ENCODE data around the gene PYDC1. TPM values are rescaled to one million over a fixed set of nuclear protein-coding genes. Genes with fewer than 3 reads are reported as not detected.

Gene PYDC1
- total and polyA plus RNA-seq, 2 donors (not counting 3 experiments of a cell fraction or from before 2014, with no cell fraction given), result not detected

DNA sequence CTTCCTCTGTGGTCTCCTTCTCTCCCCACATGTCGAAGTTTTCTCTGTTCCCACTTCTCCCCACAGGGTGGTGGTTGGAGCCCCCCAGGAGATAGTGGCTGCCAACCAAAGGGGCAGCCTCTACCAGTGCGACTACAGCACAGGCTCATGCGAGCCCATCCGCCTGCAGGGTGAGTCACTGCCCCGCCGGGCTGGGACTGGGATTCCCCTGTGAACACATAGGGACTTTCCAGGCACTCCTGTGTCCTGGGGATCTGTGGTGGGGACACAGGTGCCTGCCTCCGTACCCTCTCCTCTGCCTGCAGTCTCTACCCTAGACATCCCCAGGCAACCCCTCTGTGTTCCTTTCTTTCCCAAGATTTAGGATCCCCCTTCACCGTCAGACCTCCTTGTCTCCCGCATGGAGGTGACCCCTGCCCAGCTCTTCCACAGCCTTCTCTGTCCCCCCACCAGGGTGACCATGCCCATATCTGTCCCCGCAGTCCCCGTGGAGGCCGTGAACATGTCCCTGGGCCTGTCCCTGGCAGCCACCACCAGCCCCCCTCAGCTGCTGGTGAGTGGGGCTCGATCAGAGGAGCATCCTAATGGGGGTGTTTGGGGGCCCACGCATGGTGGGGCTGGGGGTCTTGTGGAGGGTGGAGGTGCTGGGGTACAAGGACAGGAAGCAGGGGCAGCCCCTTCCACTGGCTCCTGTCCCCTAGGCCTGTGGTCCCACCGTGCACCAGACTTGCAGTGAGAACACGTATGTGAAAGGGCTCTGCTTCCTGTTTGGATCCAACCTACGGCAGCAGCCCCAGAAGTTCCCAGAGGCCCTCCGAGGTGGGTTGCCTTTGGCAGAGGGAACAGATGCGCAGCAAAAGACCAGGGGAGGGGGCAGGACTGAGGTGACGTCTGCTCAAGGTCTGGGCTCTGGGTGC is 48.7 kb upstream of the PYDC1 start:
- ChIA-PET CTCF (no interaction called here), POLR2A (no interaction called here)
- H4K20me1 ChIP-seq (replicated peaks; ENCODE audit: control insufficient read depth, extremely low read depth, insufficient read depth, low read length), result no peaks in the 10 kb centered on the region
- H3K9ac ChIP-seq (replicated peaks; ENCODE audit: extremely low read depth, insufficient read depth, low read length), result no peak overlapping the region
- dilution Hi-C loops (cut with MboI; ENCODE audit: extremely low pct_ligation_motif_present, low sequenced_read_pairs) (no loop called here), intact Hi-C loops (cut with micrococcal nuclease) (no loop called here)
- no TSS peak for BruUV-seq (replicated peaks)
- no peaks in the 10 kb centered on the region for H3K27me3 ChIP-seq (ENCODE audit: control insufficient read depth in 2 of 2, insufficient read depth in 2 of 2, low read length in 2 of 2)
- no peaks in the 10 kb centered on the region for H3K79me2 ChIP-seq (ENCODE audit: control insufficient read depth, insufficient read depth, low read length)
- no peak overlapping the region for H3K4me2 ChIP-seq (ENCODE audit: insufficient read depth, low read length)
- no peak overlapping the region for H3K27ac ChIP-seq (ENCODE audit: insufficient read depth, low read depth, low read length)
- H3K9me3 ChIP-seq (replicated peaks; ENCODE audit: control insufficient read depth, insufficient read depth, low read length), result no peaks in the 10 kb centered on the region
- H3K36me3 ChIP-seq (ENCODE audit: control insufficient read depth in 2 of 2, extremely low read depth in 1 of 2, insufficient read depth in 2 of 2, low read length in 2 of 2), result no peaks in the 10 kb centered on the region
- H3K4me3 ChIP-seq (replicated peaks in 1 of 3; ENCODE audit: insufficient read depth in 1 of 3, low read depth in 1 of 3, low read length in 3 of 3), result no peak overlapping the region
- no peak for TF ChIP-seq MAX (IDR thresholded peaks at IDR 0.05; ENCODE audit: insufficient read depth, insufficient read length)
- TF ChIP-seq MYC (IDR thresholded peaks at IDR 0.05; ENCODE audit: low read depth, low read length), result no peak
- no peak for TF ChIP-seq EZH2 (IDR thresholded peaks at IDR 0.05; ENCODE audit: borderline replicate concordance, low read depth, low read length, severe bottlenecking)
- TF ChIP-seq JUN (IDR thresholded peaks at IDR 0.05; ENCODE audit: borderline replicate concordance, insufficient read depth, insufficient read length, low read depth), result no peak
- no peak for TF ChIP-seq GATA2 (IDR thresholded peaks at IDR 0.05; ENCODE audit: insufficient read depth, insufficient read length, low read depth, low read length)
- TF ChIP-seq FOS (IDR thresholded peaks at IDR 0.05; ENCODE audit: borderline replicate concordance, insufficient read depth, low read length), result no peak
- H3K9me1 ChIP-seq (replicated peaks; ENCODE audit: control insufficient read depth, extremely low read depth, insufficient read depth, low read length), result no peaks in the 10 kb centered on the region
- H2AFZ ChIP-seq (ENCODE audit: low read depth, low read length), result no peak overlapping the region
- H3K4me1 ChIP-seq (ENCODE audit: control insufficient read depth, extremely low read depth, insufficient read depth, low read length), result no peaks in the 10 kb centered on the region
- FAIRE-seq (no peak), DNase-seq (ENCODE audit: low read depth, low spot score) (peak; percentile 6)

DNA sequence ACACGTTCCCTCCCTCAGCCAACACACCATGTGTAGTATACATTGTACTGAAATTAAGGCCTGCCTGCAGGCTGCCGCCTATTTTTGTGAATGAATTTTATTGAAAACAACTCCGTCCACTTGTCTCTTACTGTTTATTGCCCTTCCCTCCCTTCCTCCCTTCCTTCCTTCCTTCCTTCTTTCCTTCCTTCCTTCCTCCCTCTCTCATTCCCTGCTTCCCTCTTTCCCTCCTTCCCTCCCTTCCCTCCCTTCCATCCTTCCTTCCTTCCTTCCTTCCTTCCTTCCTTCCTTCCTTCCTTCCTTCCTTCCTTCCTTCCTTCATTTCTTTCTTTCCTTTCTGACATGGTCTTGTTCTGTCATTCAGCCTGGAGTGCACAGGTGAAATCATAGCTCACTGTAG is 45.1 kb upstream of the PYDC1 start:
- Histone ChIP-seq H3K4me2 (ENCODE audit: insufficient read depth, low read length) (no peak overlapping the region), H3K27ac (ENCODE audit: insufficient read depth, low read depth, low read length) (no peak overlapping the region), H2AFZ (ENCODE audit: low read depth, low read length) (no peak overlapping the region), H3K9me1 (replicated peaks; ENCODE audit: control insufficient read depth, extremely low read depth, insufficient read depth, low read length) (no peaks in the 10 kb centered on the region), H3K9ac (replicated peaks; ENCODE audit: extremely low read depth, insufficient read depth, low read length) (no peak overlapping the region), H3K79me2 (ENCODE audit: control insufficient read depth, insufficient read depth, low read length) (no peaks in the 10 kb centered on the region), H4K20me1 (replicated peaks; ENCODE audit: control insufficient read depth, extremely low read depth, insufficient read depth, low read length) (no peaks in the 10 kb centered on the region), H3K27me3 (ENCODE audit: control insufficient read depth in 2 of 2, insufficient read depth in 2 of 2, low read length in 2 of 2) (no peaks in the 10 kb centered on the region), H3K9me3 (replicated peaks; ENCODE audit: control insufficient read depth, insufficient read depth, low read length) (no peaks in the 10 kb centered on the region), H3K36me3 (ENCODE audit: control insufficient read depth in 2 of 2, extremely low read depth in 1 of 2, insufficient read depth in 2 of 2, low read length in 2 of 2) (no peaks in the 10 kb centered on the region), H3K4me3 (replicated peaks in 1 of 3; ENCODE audit: insufficient read depth in 1 of 3, low read depth in 1 of 3, low read length in 3 of 3) (no peak overlapping the region), H3K4me1 (ENCODE audit: control insufficient read depth, extremely low read depth, insufficient read depth, low read length) (no peaks in the 10 kb centered on the region)
- ChIA-PET POLR2A (no interaction called here), CTCF (no interaction called here)
- FAIRE-seq, result no peak
- TF ChIP-seq POLR2A (IDR thresholded peaks at IDR 0.05; ENCODE audit: low read depth, low read length) (no peak), JUN (IDR thresholded peaks at IDR 0.05; ENCODE audit: borderline replicate concordance, insufficient read depth, insufficient read length, low read depth) (no peak), POLR2AphosphoS5 (IDR thresholded peaks at IDR 0.05; ENCODE audit: insufficient read depth, low read depth, low read length) (no peak), FOS (IDR thresholded peaks at IDR 0.05; ENCODE audit: borderline replicate concordance, insufficient read depth, low read length) (no peak), GATA2 (IDR thresholded peaks at IDR 0.05; ENCODE audit: insufficient read depth, insufficient read length, low read depth, low read length) (no peak), MAX (IDR thresholded peaks at IDR 0.05; ENCODE audit: insufficient read depth, insufficient read length) (no peak), MYC (IDR thresholded peaks at IDR 0.05; ENCODE audit: low read depth, low read length) (no peak), CTCF (IDR thresholded peaks at IDR 0.05; ENCODE audit: extremely low read depth in 1 of 2, insufficient read depth in 1 of 2, low read depth in 1 of 2, low read length in 2 of 2) (no peak), EZH2 (IDR thresholded peaks at IDR 0.05; ENCODE audit: borderline replicate concordance, low read depth, low read length, severe bottlenecking) (no peak)
- no peak for DNase-seq (ENCODE audit: low read depth, low spot score)
- intact Hi-C loops (cut with micrococcal nuclease) (no loop called here), dilution Hi-C loops (cut with MboI; ENCODE audit: extremely low pct_ligation_motif_present, low sequenced_read_pairs) (no loop called here)
- no TSS peak for BruUV-seq (replicated peaks)
